ENCODE data around the gene MAT1A. TPM values are rescaled to one million over a fixed set of nuclear protein-coding genes. Genes with fewer than 3 reads are reported as not detected.
"Not testable (repeated sequence)": the region's sequence is repeated elsewhere in the genome, so short reads cannot be mapped to it uniquely, and the experiment has no call there.

MAT1A gene
- total RNA-seq, 1 experiment from 2014 or later = 2.3 TPM

- H3K27ac Mint-ChIP-seq = no peak overlapping the region
- CTCF ChIA-PET = interaction anchor here (0.6 to 2.2 kb wide), 4 partner anchors 100 to 245 kb away, joined by 3 to 22 read pairs (median 12); no protein-coding TSS in a partner anchor
- POLR2A ChIA-PET = no interaction called here
- no peak overlapping the region for H3K4me3 Mint-ChIP-seq
- peaks cover 14% of the 10 kb centered on the region for H3K27me3 Mint-ChIP-seq (ENCODE audit: low read depth)
- TF ChIP-seq NR1H2 (CRISPR knock-in tag; IDR thresholded peaks at IDR 0.05) = no peak
- TF ChIP-seq MLX (CRISPR knock-in tag; IDR thresholded peaks at IDR 0.05) = no peak
- TF ChIP-seq GABPB1 (CRISPR knock-in tag; IDR thresholded peaks at IDR 0.05) = 0 out of 2 replicates have a peak, but pooled peaks have one; percentile 24
- TF ChIP-seq NR3C1 (CRISPR knock-in tag; conservative IDR thresholded peaks at IDR 0.05; ENCODE audit: low read depth) = no peak
- no peak for ATAC-seq
- H3K4me1 Mint-ChIP-seq = peaks cover 8% of the 10 kb centered on the region
- DNase-seq (ENCODE audit: low spot score) = no peak
- peaks cover 11% of the 10 kb centered on the region for H3K36me3 Mint-ChIP-seq
- H3K9me3 Mint-ChIP-seq = peaks cover 15% of the 10 kb centered on the region
Measured at GRCh38 chr10:80259405-80259871, 30.0 kb downstream of the MAT1A start.

GRCh38 chr10:80256798-80257197 lies 32.7 kb downstream of the MAT1A start:
- H3K9me3 Mint-ChIP-seq, H3K27ac Mint-ChIP-seq, H3K4me1 Mint-ChIP-seq, H3K36me3 Mint-ChIP-seq, H3K4me3 Mint-ChIP-seq, POLR2A ChIA-PET: not testable (repeated sequence)
- H3K27me3 Mint-ChIP-seq (ENCODE audit: low read depth) = peaks cover 20% of the 10 kb centered on the region
- CTCF ChIA-PET = interaction anchor here (0.6 to 2.1 kb wide), 6 partner anchors 58 to 342 kb away, joined by 3 to 5 read pairs (median 4); no protein-coding TSS in a partner anchor
- ATAC-seq (peak; percentile 97), DNase-seq (ENCODE audit: low spot score) (peak; percentile 79)
- peak; percentile 20; the same call in 1 of the 2 replicates for TF ChIP-seq CTCF (IDR thresholded peaks at IDR 0.05)

GRCh38 chr10:80254726-80255125 lies 34.7 kb downstream of the MAT1A start:
- POLR2A ChIA-PET; H3K27ac Mint-ChIP-seq; CTCF ChIA-PET; DNase-seq (ENCODE audit: low spot score); H3K4me1 Mint-ChIP-seq; ATAC-seq; H3K9me3 Mint-ChIP-seq; H3K4me3 Mint-ChIP-seq; H3K36me3 Mint-ChIP-seq: not testable (repeated sequence)
- H3K27me3 Mint-ChIP-seq (ENCODE audit: low read depth) = peaks cover 20% of the 10 kb centered on the region

- H3K9me3 Mint-ChIP-seq; POLR2A ChIA-PET; ATAC-seq; H3K4me1 Mint-ChIP-seq; DNase-seq (ENCODE audit: low spot score); H3K27ac Mint-ChIP-seq; H3K36me3 Mint-ChIP-seq; H3K4me3 Mint-ChIP-seq: not testable (repeated sequence)
- peaks cover 20% of the 10 kb centered on the region for H3K27me3 Mint-ChIP-seq (ENCODE audit: low read depth)
- CTCF ChIA-PET = interaction anchor here (0.6 kb wide), 1 partner anchor 183 kb away, joined by 3 read pairs; no protein-coding TSS in a partner anchor
Measured at GRCh38 chr10:80253963-80254271, 35.5 kb downstream of the MAT1A start.

- Mint-ChIP-seq H3K4me3 (no peak overlapping the region), H3K36me3 (no peaks in the 10 kb centered on the region), H3K27ac (no peak overlapping the region), H3K9me3 (peaks cover 7% of the 10 kb centered on the region; the same call in 1 of the 2 replicates), H3K27me3 (ENCODE audit: low read depth) (peaks cover 20% of the 10 kb centered on the region), H3K4me1 (peaks cover 7% of the 10 kb centered on the region)
- POLR2A ChIA-PET = no interaction called here
- ATAC-seq (no peak), DNase-seq (ENCODE audit: low spot score) (no peak)
- CTCF ChIA-PET = interaction anchor here (0.6 kb wide), 1 partner anchor 183 kb away, joined by 3 read pairs; no protein-coding TSS in a partner anchor
- TF ChIP-seq ATF1 (CRISPR knock-in tag; IDR thresholded peaks at IDR 0.05) (no peak), ATF3 (CRISPR knock-in tag; conservative IDR thresholded peaks at IDR 0.05) (no peak), EMX1 (CRISPR knock-in tag; IDR thresholded peaks at IDR 0.05) (no peak), ERG (CRISPR knock-in tag; IDR thresholded peaks at IDR 0.05) (no peak), JUN (CRISPR knock-in tag; IDR thresholded peaks at IDR 0.05) (no peak), STAT6 (CRISPR knock-in tag; conservative IDR thresholded peaks at IDR 0.05; ENCODE audit: low read depth) (no peak), IRF1 (CRISPR knock-in tag; IDR thresholded peaks at IDR 0.05) (no peak), ZNF263 (CRISPR knock-in tag; IDR thresholded peaks at IDR 0.05; ENCODE audit: low read depth) (no peak), E2F1 (CRISPR knock-in tag; IDR thresholded peaks at IDR 0.05) (no peak)
Measured at GRCh38 chr10:80253266-80253962, 36.0 kb downstream of the MAT1A start.

Data from WTC11 (cell line).